H1 (cell line): Measurements from ENCODE around the gene ACCSL. TPM values are rescaled to one million over a fixed set of nuclear protein-coding genes. Genes with fewer than 3 reads are reported as not detected.

Experiments used
- CTCF ChIA-PET: fragments of 300-600 bp; sonication (Branson Sonifier 250); formaldehyde crosslinking; loops from one replicate; lab custom pipeline; 2021; ENCODE audit not compliant: partially characterized antibody; lab: Charles Lee
- POLR2A ChIA-PET: fragments of 300-600 bp; sonication (Branson Sonifier 250); formaldehyde crosslinking; loops from one replicate; lab custom pipeline; 2021; ENCODE audit warnings: inconsistent platforms; ENCODE audit not compliant: partially characterized antibody; lab: Charles Lee
- DNase-seq, 2 experiments: peaks; one replicate each; pipeline versions ENCODE4 v3.0.0 to v3.0.0-alpha.2; 2010 to 2022; ENCODE audit warnings: low spot score in 2 of 2, low read depth in 1 of 2, mixed read lengths in 1 of 2
- FAIRE-seq: peaks from 2 replicates; lab custom pipeline; 2011; peaks lifted over from hg19 to GRCh38; lab: Jason Lieb, UNC
- H2AFZ ChIP-seq: 2 replicates; pipeline ENCODE4 v1.8.1; 2012; ENCODE audit warnings: low read length, inconsistent platforms
- H2AK5ac ChIP-seq: 2 replicates; pipeline ENCODE4 v1.6.1; 2013; ENCODE audit warnings: low read depth, low read length
- H2BK120ac ChIP-seq: replicated peaks from 2 replicates; pipeline ENCODE3; 2013; ENCODE audit warnings: low read depth, low read length, inconsistent platforms
- H2BK12ac ChIP-seq: 2 replicates; pipeline ENCODE4 v1.6.1; 2013; ENCODE audit warnings: low read depth, low read length
- H2BK15ac ChIP-seq: 2 replicates; pipeline ENCODE4 v1.6.1; 2013; ENCODE audit warnings: low read length
- H2BK20ac ChIP-seq: 2 replicates; pipeline ENCODE4 v1.6.1; 2013; ENCODE audit warnings: low read length
- H2BK5ac ChIP-seq: 2 replicates; pipeline ENCODE4 v1.6.1; 2013; ENCODE audit warnings: low read depth, low read length
- H3K14ac ChIP-seq: 2 replicates; pipeline ENCODE4 v1.6.1; 2013; ENCODE audit warnings: inconsistent platforms; ENCODE audit not compliant: insufficient read length
- H3K18ac ChIP-seq: 2 replicates; pipeline ENCODE4 v1.6.1; 2013; ENCODE audit warnings: low read length; ENCODE audit errors: extremely low read depth
- H3K23ac ChIP-seq: 2 replicates; pipeline ENCODE4 v1.6.1; 2013; ENCODE audit warnings: inconsistent platforms; ENCODE audit not compliant: insufficient read length
- H3K23me2 ChIP-seq: 2 replicates; pipeline ENCODE4 v1.6.1; 2013; ENCODE audit warnings: low read depth, low read length
- H3K27ac ChIP-seq: 2 replicates; pipeline ENCODE4 v1.6.1; 2011; ENCODE audit warnings: low read depth, low read length, inconsistent platforms
- H3K27me3 ChIP-seq, 4 experiments: replicated peaks in 1 of 4; 1 replicate in 1 of 4; 2 replicates in 3 of 4; pipeline versions ENCODE4 v1.6.1 to v1.8.1; 2011 to 2013; ENCODE audit warnings: low read length in 3 of 4, mild to moderate bottlenecking in 3 of 4, inconsistent platforms in 2 of 4, mixed read lengths in 2 of 4, moderate library complexity in 1 of 4; ENCODE audit not compliant: control insufficient read depth in 3 of 4, insufficient read depth in 3 of 4; ENCODE audit errors: extremely low read depth in 1 of 4
- H3K36me3 ChIP-seq, 4 experiments: 2 replicates each; pipeline versions ENCODE4 v1.6.1 to v1.8.1; 2011 to 2013; ENCODE audit warnings: mild to moderate bottlenecking in 4 of 4, low read length in 3 of 4, moderate library complexity in 2 of 4, control low read depth in 1 of 4, inconsistent platforms in 1 of 4; ENCODE audit not compliant: insufficient read depth in 4 of 4, control insufficient read depth in 2 of 4
- H3K4ac ChIP-seq: replicated peaks from 2 replicates; pipeline ENCODE3; 2013; ENCODE audit warnings: low read length, low read depth, mixed read lengths, inconsistent platforms; ENCODE audit not compliant: insufficient read length
- H3K4me1 ChIP-seq, 4 experiments: replicated peaks in 1 of 4; 1 replicate in 1 of 4; 2 replicates in 3 of 4; pipeline versions ENCODE4 v1.6.1 to v1.8.1; 2011 to 2013; ENCODE audit warnings: low read length in 3 of 4, inconsistent platforms in 2 of 4, mixed read lengths in 1 of 4; ENCODE audit not compliant: insufficient read depth in 4 of 4, control insufficient read depth in 3 of 4
- H3K4me2 ChIP-seq, 2 experiments: 2 replicates each; pipeline versions ENCODE4 v1.6.1 to v1.8.1; 2011 to 2013; ENCODE audit warnings: low read depth in 2 of 2, low read length in 2 of 2, control low read depth in 1 of 2, inconsistent platforms in 1 of 2, mild to moderate bottlenecking in 1 of 2; ENCODE audit not compliant: insufficient read depth in 1 of 2
- H3K4me3 ChIP-seq, 4 experiments: fragments of 200-600, 300-600 bp in 1 of 4; sonication (generic), shearing (Covaris generic), sonication (Bioruptor Twin) in 1 of 4; 2 replicates each; pipeline versions ENCODE4 v1.5.1 to v1.8.1; 2011 to 2016; ENCODE audit warnings: low read length in 4 of 4, low read depth in 3 of 4, control low read depth in 2 of 4, inconsistent platforms in 2 of 4, mild to moderate bottlenecking in 2 of 4, mixed read lengths in 1 of 4, moderate library complexity in 1 of 4; ENCODE audit not compliant: insufficient read depth in 2 of 4; ENCODE audit errors: extremely low read depth in 1 of 4
- H3K56ac ChIP-seq: replicated peaks from 2 replicates; pipeline ENCODE3; 2013; ENCODE audit warnings: low read depth, mild to moderate bottlenecking, mixed read lengths, low read length, inconsistent platforms; ENCODE audit not compliant: insufficient read length
- H3K79me1 ChIP-seq: 2 replicates; pipeline ENCODE4 v1.6.1; 2013; ENCODE audit warnings: low read depth, low read length, control low read depth
- H3K79me2 ChIP-seq, 2 experiments: 2 replicates each; pipeline versions ENCODE4 v1.6.1 to v1.8.1; 2012 to 2013; ENCODE audit warnings: low read length in 2 of 2, mild to moderate bottlenecking in 2 of 2, inconsistent platforms in 1 of 2; ENCODE audit not compliant: insufficient read depth in 2 of 2, control insufficient read depth in 1 of 2
- H3K9ac ChIP-seq, 4 experiments: replicated peaks in 1 of 4; 1 replicate in 1 of 4; 2 replicates in 3 of 4; pipeline versions ENCODE4 v1.6.1 to v1.8.1; 2011 to 2013; ENCODE audit warnings: low read depth in 3 of 4, low read length in 3 of 4, control low read depth in 2 of 4, mild to moderate bottlenecking in 2 of 4, moderate library complexity in 2 of 4, inconsistent platforms in 1 of 4; ENCODE audit errors: extremely low read depth in 1 of 4
- H3K9me3 ChIP-seq, 2 experiments: 2 replicates each; pipeline versions ENCODE4 v1.6.1 to v1.8.1; 2012 to 2013; ENCODE audit warnings: mild to moderate bottlenecking in 2 of 2, moderate library complexity in 2 of 2, control low read depth in 1 of 2, inconsistent platforms in 1 of 2, low read depth in 1 of 2, low read length in 1 of 2, mixed read lengths in 1 of 2; ENCODE audit not compliant: insufficient read depth in 2 of 2
- H4K20me1 ChIP-seq, 2 experiments: replicated peaks in 1 of 2; 2 replicates each; pipeline versions ENCODE3 to v1.8.1; 2011 to 2013; ENCODE audit warnings: inconsistent platforms in 2 of 2, low read length in 2 of 2, mild to moderate bottlenecking in 1 of 2; ENCODE audit not compliant: insufficient read depth in 2 of 2, control insufficient read depth in 1 of 2
- H4K5ac ChIP-seq: 2 replicates; pipeline ENCODE4 v1.6.1; 2013; ENCODE audit warnings: low read length, low read depth, mixed read lengths, inconsistent platforms; ENCODE audit not compliant: insufficient read length
- H4K8ac ChIP-seq: 2 replicates; pipeline ENCODE4 v1.8.0; 2013; ENCODE audit warnings: mild to moderate bottlenecking, moderate library complexity, low read length, inconsistent platforms; ENCODE audit not compliant: insufficient read depth; ENCODE audit errors: extremely low read depth
- H4K91ac ChIP-seq: replicated peaks from 2 replicates; pipeline ENCODE3; 2013; ENCODE audit warnings: low read length, mixed read lengths, inconsistent platforms; ENCODE audit not compliant: insufficient read length
- SP1 ChIP-seq: IDR thresholded peaks from 2 replicates; pipeline ENCODE4 v1.6.1; 2011; ENCODE audit warnings: low read depth, low read length
- WGBS, 2 experiments: shearing (Covaris generic) in 1 of 2; methylation state at CpG; one replicate each; pipeline versions ENCODE4 v1.1.6 to v1.1.7; 2013 to 2015; ENCODE audit warnings: low lambda C conversion rate in 2 of 2, mixed read lengths in 2 of 2, inconsistent platforms in 1 of 2, low coverage in 1 of 2, missing lambda C conversion rate in 1 of 2; ENCODE audit not compliant: insufficient replicate concordance in 2 of 2, insufficient coverage in 1 of 2, insufficient read length in 1 of 2; ENCODE audit errors: extremely low coverage in 1 of 2, missing lambda C conversion rate in 1 of 2; 5-methylcytosine and 5-hydroxymethylcytosine counted together
- polyA plus RNA-seq, 7 experiments: library from polyadenylated mRNA; depleted of rRNA in 3 of 7; stranded (reverse) in 5 of 7; unstranded in 2 of 7; fragments of >200 nt in 5 of 7; fragments of 200-250 nt in 2 of 7; gene quantifications; 1 replicate in 5 of 7; 2 replicates in 1 of 7; 4 replicates in 1 of 7; pipeline versions ENCODE4 v1.2.1 to v1.2.3, GENCODE V29; 2011 to 2013; ENCODE audit warnings: missing spikeins in 2 of 7, mixed read lengths in 2 of 7
- total RNA-seq: library from RNA; stranded (reverse); fragmentation: NEBNext Ultra II Directional; extraction: Animal tissue kit (Norgen Biotek cat#: 25700); gene quantifications from 2 replicates; pipeline ENCODE4 v1.2.1, GENCODE V29; 2021
- TF ChIP-seq, protein P1 (sequence below): IDR thresholded peaks from 2 replicates; pipeline ENCODE4 v1.6.1; 2012; ENCODE audit warnings: inconsistent platforms

The ACCSL gene
- total and polyA plus RNA-seq, 2 of the 8 experiments (the other 6 are each of a cell fraction or from before 2014, with no cell fraction given): not detected

GRCh38 chr11:44065161-44065661, 17.4 kb downstream of the ACCSL start:
- H3K9me3 ChIP-seq: no peaks in the 10 kb centered on the region; a peak in 1 of 4 replicates
- no peak overlapping the region for H3K56ac ChIP-seq
- peaks cover 2 to 7% (median 4%) of the 10 kb centered on the region in 4 experiments for H3K4me1 ChIP-seq
- H3K36me3 ChIP-seq: no peaks in the 10 kb centered on the region
- no peak overlapping the region for H2BK120ac ChIP-seq
- H3K4me3 ChIP-seq: peak overlapping the region in 2 of 4 experiments; percentile 58 to 68; a peak in 4 of 8 replicates
- POLR2A ChIA-PET: interaction anchor here (1.1 kb wide), 1 partner anchor 8 kb away, joined by 3 read pairs; no protein-coding TSS in a partner anchor
- H4K8ac ChIP-seq: no peak overlapping the region
- H2BK5ac ChIP-seq: no peak overlapping the region
- no peak overlapping the region for H3K14ac ChIP-seq
- no peak overlapping the region for H3K4ac ChIP-seq
- FAIRE-seq: peak; percentile 82
- H2BK15ac ChIP-seq: no peak overlapping the region
- H3K4me2 ChIP-seq: peak overlapping the region; percentile 51 to 78
- no peaks in the 10 kb centered on the region for H3K79me2 ChIP-seq
- peaks cover 9% of the 10 kb centered on the region for H3K23me2 ChIP-seq
- H3K9ac ChIP-seq: no peak overlapping the region
- H4K91ac ChIP-seq: no peak overlapping the region
- no peaks in the 10 kb centered on the region for H4K20me1 ChIP-seq
- no peak overlapping the region for H3K18ac ChIP-seq
- no peak overlapping the region; the same call in 1 of the 2 replicates for H2BK12ac ChIP-seq
- H3K23ac ChIP-seq: no peak overlapping the region
- WGBS, 2 experiments: 19% methylated on average over 4 of the region's 4 CpGs; no CpG with 5 or more reads in 1 of the 2 experiments
- peak in 1 of 2 experiments; percentile 17 for DNase-seq
- CTCF ChIA-PET: interaction anchor here (0.7 to 1.2 kb wide), 5 partner anchors 9 to 187 kb away, joined by 3 to 4 read pairs (median 4); no protein-coding TSS in a partner anchor
- H2BK20ac ChIP-seq: no peak overlapping the region
- peaks cover 0 to 4% (median 2%) of the 10 kb centered on the region in 4 experiments; a peak in 3 of 7 replicates for H3K27me3 ChIP-seq
- no peaks in the 10 kb centered on the region for H3K79me1 ChIP-seq
- H4K5ac ChIP-seq: no peak overlapping the region
- peak overlapping the region; percentile 65; the same call in 1 of the 2 replicates for H3K27ac ChIP-seq
- no peak overlapping the region for H2AK5ac ChIP-seq
- H2AFZ ChIP-seq: no peak overlapping the region
- TF ChIP-seq SP1: peak; percentile 57
- TF ChIP-seq, protein P1, sequence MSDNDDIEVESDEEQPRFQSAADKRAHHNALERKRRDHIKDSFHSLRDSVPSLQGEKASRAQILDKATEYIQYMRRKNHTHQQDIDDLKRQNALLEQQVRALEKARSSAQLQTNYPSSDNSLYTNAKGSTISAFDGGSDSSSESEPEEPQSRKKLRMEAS: no peak
